CD4-positive, alpha-beta T cell treated with Interleukin-21 for 1 hour (primary cell): Measurements from ENCODE around the gene PELI2.

ENCODE experiments used
- DNase-seq: peaks from one replicate; pipeline ENCODE4 v3.0.0-alpha.2; 2020

Gene PELI2

DNA sequence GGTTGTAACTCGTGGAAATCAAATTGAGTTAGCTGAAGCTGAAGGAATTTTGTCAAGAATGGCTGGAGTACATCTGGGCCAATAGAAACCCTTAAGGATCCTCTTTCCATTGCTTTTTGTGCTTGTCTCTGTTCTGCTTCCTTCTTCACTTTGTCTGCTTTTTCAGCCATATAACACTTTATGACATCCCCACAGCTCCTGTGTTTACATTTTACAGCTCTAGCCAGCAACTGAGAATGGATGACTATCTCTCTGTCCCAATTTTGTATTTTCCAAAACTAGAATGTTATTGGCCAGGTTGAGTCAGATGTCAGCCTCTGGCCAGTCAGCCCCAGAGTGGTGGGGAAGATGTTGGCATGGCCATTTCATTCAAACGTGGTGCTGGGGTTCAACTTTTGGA, 57.6 kb downstream of the PELI2 start:
- no peak for DNase-seq

GRCh38 chr14:56176530-56176929, 58.3 kb downstream of the PELI2 start:
- DNase-seq = no peak

DNA sequence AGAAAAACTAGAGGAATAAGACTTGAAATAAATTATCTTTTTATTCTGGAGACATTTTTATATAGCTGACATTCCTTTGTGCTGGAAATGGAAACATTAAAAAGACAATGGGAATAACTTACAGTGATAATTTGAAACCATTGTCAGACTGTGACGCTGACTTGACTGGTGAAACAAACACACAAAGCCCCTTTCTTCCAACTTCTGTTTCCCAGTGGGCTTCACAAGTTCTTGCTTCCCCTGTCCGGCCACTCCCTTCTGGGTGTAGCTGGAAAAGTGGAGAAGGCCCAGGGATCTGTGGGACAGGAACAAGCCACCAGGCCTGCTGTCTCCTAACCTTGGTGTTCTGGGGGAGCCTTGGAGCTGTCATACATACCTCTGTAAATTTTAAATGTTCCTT, 58.8 kb downstream of the PELI2 start:
- DNase-seq = no peak

DNA sequence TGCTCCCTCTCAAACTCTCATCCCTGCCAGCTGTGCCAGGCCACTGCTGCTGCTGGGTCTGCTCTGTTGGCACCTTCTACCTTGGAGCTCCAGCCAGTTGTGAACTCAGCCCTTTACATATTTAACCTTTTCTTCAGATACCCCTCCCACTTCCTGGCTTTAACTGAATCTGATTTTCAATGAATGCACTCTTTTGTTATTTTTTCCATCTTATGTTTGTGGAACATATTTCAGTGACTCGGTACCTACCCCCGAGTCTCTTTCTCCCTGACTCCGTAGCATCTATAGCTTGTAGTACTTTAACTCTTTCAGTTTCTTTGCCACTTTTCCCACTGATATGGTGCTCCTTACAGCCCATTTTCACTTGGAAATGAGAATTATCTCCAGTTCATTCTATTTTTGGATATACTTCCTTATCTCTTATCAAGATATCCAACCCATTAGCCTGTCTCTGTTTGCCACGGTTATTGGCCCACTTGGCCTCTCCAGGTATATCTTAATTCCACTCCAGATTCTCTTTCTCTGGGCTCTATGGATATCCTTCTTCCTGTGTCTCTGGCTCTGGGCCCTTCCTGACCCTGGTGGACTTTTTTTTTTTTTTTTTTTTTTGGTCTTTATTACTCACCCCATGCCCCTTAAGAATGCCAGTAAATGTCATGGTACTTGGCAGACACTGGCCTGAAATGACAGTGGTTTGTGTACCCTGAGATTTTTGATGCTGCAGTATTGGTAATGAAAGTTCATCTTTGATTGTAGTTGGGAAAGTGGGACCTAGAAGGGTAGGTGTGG, 62.7 kb downstream of the PELI2 start:
- DNase-seq = no peak

GRCh38 chr14:56181681-56182085, 63.5 kb downstream of the PELI2 start:
- no peak for DNase-seq

DNA sequence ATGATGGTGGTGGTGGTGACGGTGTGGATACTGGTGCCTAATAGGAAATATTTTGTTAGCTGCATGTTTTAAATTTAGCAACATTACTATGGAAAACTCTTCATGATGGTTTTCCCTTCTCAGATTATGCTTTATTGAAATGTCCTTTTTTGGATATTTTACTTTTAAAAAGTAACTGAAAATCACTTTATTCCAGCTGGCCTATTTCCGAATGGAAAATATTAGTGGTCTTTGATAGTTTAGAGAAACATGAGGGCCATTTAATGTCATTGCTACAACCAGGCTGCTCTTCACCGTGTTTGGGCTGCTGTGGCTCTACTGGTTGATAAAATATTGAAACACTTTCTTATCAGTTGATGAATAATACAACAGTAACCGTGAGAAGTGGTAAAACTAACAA, 64.2 kb downstream of the PELI2 start:
- DNase-seq = no peak

GRCh38 chr14:56183631-56184157, 65.5 kb downstream of the PELI2 start:
- no peak for DNase-seq

- DNase-seq = no peak
Observed at GRCh38 chr14:56185992-56186391, 67.8 kb downstream of the PELI2 start.

GRCh38 chr14:56187736-56188135, 69.5 kb downstream of the PELI2 start:
- DNase-seq = no peak

- no peak for DNase-seq
Observed at GRCh38 chr14:56189307-56189706, 71.1 kb downstream of the PELI2 start.

DNA sequence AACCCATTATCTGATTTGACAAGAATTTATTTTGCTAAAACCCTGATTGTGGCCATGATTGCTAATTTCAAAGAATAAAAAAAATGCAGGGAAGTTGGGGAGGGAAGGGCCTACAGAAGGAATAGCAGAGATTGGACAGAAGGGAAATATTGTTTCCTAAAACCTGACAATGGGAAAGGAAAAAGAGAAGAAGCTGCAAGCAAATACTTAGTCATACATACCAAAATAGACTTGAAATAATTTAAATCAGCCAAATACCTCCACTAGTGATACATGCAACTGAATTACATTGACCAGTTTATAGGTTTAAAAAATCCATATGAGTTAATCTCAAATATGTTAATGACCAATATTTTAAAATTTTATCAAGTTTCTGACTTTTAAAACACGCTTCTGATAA, 75.1 kb downstream of the PELI2 start:
- DNase-seq = no peak

- no peak for DNase-seq
Observed at GRCh38 chr14:56194042-56194441, 75.8 kb downstream of the PELI2 start.

DNA sequence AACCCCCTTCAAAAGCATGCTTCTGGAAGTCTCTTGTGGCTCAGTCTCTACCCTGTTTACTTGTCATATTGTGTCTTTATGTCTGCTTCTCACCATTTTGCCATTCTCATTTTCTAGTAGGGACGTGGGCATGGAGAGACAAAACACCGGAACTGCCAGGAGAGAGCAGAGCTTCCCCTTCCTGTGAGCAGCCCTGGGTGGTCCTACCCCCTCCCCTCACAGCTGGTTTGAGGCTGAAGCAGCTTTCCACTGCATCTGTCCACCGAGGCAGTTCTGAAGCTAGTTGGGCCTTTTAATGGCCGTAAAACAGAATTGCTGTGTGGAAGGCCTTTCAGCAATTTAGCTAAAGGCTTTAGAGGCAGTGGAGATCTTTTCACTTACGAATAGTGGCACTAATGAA, 77.0 kb downstream of the PELI2 start:
- no peak for DNase-seq

GRCh38 chr14:56195704-56196103, 77.5 kb downstream of the PELI2 start:
- DNase-seq = peak; percentile 8

DNA sequence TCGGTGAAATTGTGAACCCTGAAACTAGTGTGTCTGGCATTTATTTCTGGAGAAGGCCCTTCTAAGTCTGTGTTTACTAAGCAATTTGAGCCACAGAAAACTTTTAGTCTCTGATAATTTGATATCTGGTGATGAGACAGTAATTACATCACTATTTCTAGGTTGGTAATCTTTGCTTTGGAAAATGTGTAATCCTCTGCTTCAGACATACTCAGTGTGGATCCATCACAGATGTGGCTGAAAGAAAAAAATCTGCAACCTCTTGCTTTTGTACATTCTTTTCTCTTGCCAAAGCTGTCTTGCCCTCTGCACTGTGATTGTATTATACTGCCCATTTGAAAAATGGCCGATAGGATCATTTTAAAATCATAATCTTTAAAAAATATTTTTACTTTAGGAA, 78.1 kb downstream of the PELI2 start:
- no peak for DNase-seq

GRCh38 chr14:56197150-56197549, 78.9 kb downstream of the PELI2 start:
- no peak for DNase-seq

- no peak for DNase-seq
Observed at GRCh38 chr14:56198438-56198837, 80.2 kb downstream of the PELI2 start.

- no peak for DNase-seq
Observed at GRCh38 chr14:56199095-56199981, 81.1 kb downstream of the PELI2 start.

GRCh38 chr14:56199982-56200577, 81.9 kb downstream of the PELI2 start:
- no peak for DNase-seq

- DNase-seq = no peak
Observed at GRCh38 chr14:56202256-56202655, 84.0 kb downstream of the PELI2 start.

GRCh38 chr14:56205881-56206280, 87.7 kb downstream of the PELI2 start:
- DNase-seq = no peak

DNA sequence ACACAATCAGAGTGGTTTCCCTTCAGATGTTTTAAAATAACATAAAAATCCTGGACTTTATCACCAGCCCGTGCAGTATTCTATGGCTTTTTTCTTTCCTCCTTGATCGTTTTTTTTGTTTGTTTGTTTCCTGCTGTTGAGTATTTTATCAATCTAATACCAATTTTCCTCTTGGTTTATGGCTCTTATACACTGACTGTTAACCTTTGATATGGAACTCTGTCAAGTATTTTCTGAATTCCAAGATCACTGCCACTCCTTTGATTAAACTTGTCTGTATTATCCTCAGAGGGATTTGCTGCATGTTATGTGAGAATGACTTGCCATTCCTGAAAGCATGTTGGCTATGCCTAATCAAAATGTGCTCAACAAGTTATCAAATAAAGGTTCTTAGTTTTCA, 88.4 kb downstream of the PELI2 start:
- DNase-seq = no peak

GRCh38 chr14:56207626-56208292, 89.5 kb downstream of the PELI2 start:
- DNase-seq = no peak
